Measurements from ENCODE around the gene PDE4B. TPM values are rescaled to one million over a fixed set of nuclear protein-coding genes. Genes with fewer than 3 reads are reported as not detected.

PDE4B gene
- polyA plus RNA-seq, 1 donor (not counting 4 experiments of a cell fraction or from before 2014, with no cell fraction given): 0.29 TPM

DNA sequence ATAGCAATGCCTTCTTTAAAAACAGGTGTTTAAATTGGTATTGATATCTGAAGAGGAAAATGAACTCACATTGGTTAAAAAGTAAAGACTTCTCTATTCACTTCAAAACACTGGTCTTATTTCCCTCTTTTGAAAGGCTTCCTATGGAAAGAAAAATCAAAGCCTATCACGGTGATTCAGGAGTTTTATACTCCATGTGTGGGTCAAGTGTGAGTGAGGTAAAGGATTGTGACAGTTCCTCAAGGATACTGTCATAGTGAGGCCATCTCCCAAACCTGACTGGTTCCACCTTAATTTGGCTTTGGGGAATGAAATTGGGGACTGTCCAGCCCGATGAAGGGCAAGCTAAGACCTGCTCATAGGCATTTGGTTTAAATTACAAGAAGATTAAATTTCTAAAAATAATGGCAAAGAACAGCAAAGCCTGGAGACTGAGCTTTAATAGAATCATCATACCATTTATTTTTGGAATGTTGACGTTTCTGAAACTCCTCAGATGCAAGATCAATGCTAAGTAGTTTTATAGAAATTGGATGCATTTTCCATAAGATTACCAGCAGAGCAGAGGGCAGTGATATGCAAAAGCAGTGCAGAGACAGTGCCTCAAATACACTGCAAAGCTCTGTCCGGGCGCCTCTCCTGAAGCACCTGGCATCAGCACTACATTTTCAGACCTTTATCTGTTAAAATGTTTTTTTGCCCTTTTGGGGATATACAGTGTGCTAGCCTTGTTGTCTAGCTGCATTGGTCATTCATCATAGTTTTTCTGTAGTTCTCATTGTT, 439.2 kb downstream of the PDE4B start:
- Histone ChIP-seq H3K36me3 (ENCODE audit: control insufficient read depth in 2 of 2, extremely low read depth in 1 of 2, insufficient read depth in 2 of 2, low read length in 2 of 2) (no peaks in the 10 kb centered on the region), H3K4me2 (ENCODE audit: control insufficient read depth, extremely low read depth, insufficient read depth, low read depth, low read length) (no peak overlapping the region), H4K20me1 (ENCODE audit: control insufficient read depth, extremely low read depth, insufficient read depth, low read length) (no peaks in the 10 kb centered on the region), H2AFZ (ENCODE audit: control insufficient read depth, low read length) (no peak overlapping the region), H3K4me1 (ENCODE audit: control insufficient read depth, extremely low read depth, insufficient read depth, low read length) (no peaks in the 10 kb centered on the region), H3K4me3 (ENCODE audit: control insufficient read depth in 2 of 3, extremely low read depth in 1 of 3, insufficient read depth in 2 of 3, low read depth in 1 of 3, low read length in 3 of 3) (no peak overlapping the region), H3K27ac (ENCODE audit: control insufficient read depth, insufficient read depth, low read length) (no peak overlapping the region), H3K27me3 (ENCODE audit: control insufficient read depth, extremely low read depth, insufficient read depth, low read length) (no peaks in the 10 kb centered on the region), H3K9me1 (ENCODE audit: control insufficient read depth, extremely low read depth, insufficient read depth, low read length) (no peaks in the 10 kb centered on the region), H3K9ac (ENCODE audit: control insufficient read depth, extremely low read depth, insufficient read depth, low read length) (no peak overlapping the region), H3K9me3 (ENCODE audit: control insufficient read depth, low read depth, low read length) (no peaks in the 10 kb centered on the region), H3K79me2 (ENCODE audit: control insufficient read depth, insufficient read depth, low read length) (no peaks in the 10 kb centered on the region)
- dilution Hi-C loops (cut with MboI; ENCODE audit: extremely low pct_ligation_motif_present, low sequenced_read_pairs): loop anchor here (25.0 kb wide), 1 partner anchor 245 kb away; no protein-coding TSS in a partner anchor
- DNase-seq (ENCODE audit: low read depth, low spot score) (no peak), FAIRE-seq (no peak)
- TF ChIP-seq, protein P1, sequence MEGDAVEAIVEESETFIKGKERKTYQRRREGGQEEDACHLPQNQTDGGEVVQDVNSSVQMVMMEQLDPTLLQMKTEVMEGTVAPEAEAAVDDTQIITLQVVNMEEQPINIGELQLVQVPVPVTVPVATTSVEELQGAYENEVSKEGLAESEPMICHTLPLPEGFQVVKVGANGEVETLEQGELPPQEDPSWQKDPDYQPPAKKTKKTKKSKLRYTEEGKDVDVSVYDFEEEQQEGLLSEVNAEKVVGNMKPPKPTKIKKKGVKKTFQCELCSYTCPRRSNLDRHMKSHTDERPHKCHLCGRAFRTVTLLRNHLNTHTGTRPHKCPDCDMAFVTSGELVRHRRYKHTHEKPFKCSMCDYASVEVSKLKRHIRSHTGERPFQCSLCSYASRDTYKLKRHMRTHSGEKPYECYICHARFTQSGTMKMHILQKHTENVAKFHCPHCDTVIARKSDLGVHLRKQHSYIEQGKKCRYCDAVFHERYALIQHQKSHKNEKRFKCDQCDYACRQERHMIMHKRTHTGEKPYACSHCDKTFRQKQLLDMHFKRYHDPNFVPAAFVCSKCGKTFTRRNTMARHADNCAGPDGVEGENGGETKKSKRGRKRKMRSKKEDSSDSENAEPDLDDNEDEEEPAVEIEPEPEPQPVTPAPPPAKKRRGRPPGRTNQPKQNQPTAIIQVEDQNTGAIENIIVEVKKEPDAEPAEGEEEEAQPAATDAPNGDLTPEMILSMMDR (optimal IDR thresholded peaks at IDR 0.05 in 1 of 3, IDR thresholded peaks at IDR 0.05 in 1 of 3, conservative IDR thresholded peaks at IDR 0.05 in 1 of 3; ENCODE audit: extremely low read depth in 1 of 3, insufficient read depth in 2 of 3, low read length in 3 of 3): no peak
- no peak for TF ChIP-seq EZH2 (IDR thresholded peaks at IDR 0.05; ENCODE audit: low read length)

GRCh38 chr1:66237042-66237441, 444.3 kb downstream of the PDE4B start:
- H3K9me1 ChIP-seq (ENCODE audit: control insufficient read depth, extremely low read depth, insufficient read depth, low read length): no peaks in the 10 kb centered on the region
- no peak overlapping the region for H2AFZ ChIP-seq (ENCODE audit: control insufficient read depth, low read length)
- DNase-seq (ENCODE audit: low read depth, low spot score) (no peak), FAIRE-seq (no peak)
- no peaks in the 10 kb centered on the region for H3K4me1 ChIP-seq (ENCODE audit: control insufficient read depth, extremely low read depth, insufficient read depth, low read length)
- no peaks in the 10 kb centered on the region for H3K79me2 ChIP-seq (ENCODE audit: control insufficient read depth, insufficient read depth, low read length)
- H3K9me3 ChIP-seq (ENCODE audit: control insufficient read depth, low read depth, low read length): no peaks in the 10 kb centered on the region
- no peak for TF ChIP-seq EZH2 (IDR thresholded peaks at IDR 0.05; ENCODE audit: low read length)
- TF ChIP-seq, protein P1 (optimal IDR thresholded peaks at IDR 0.05 in 1 of 3, IDR thresholded peaks at IDR 0.05 in 1 of 3, conservative IDR thresholded peaks at IDR 0.05 in 1 of 3; ENCODE audit: extremely low read depth in 1 of 3, insufficient read depth in 2 of 3, low read length in 3 of 3): no peak
- H3K4me2 ChIP-seq (ENCODE audit: control insufficient read depth, extremely low read depth, insufficient read depth, low read depth, low read length): no peak overlapping the region
- H3K36me3 ChIP-seq (ENCODE audit: control insufficient read depth in 2 of 2, extremely low read depth in 1 of 2, insufficient read depth in 2 of 2, low read length in 2 of 2): no peaks in the 10 kb centered on the region
- H4K20me1 ChIP-seq (ENCODE audit: control insufficient read depth, extremely low read depth, insufficient read depth, low read length): no peaks in the 10 kb centered on the region
- H3K27me3 ChIP-seq (ENCODE audit: control insufficient read depth, extremely low read depth, insufficient read depth, low read length): no peaks in the 10 kb centered on the region
- H3K9ac ChIP-seq (ENCODE audit: control insufficient read depth, extremely low read depth, insufficient read depth, low read length): no peak overlapping the region
- H3K4me3 ChIP-seq (ENCODE audit: control insufficient read depth in 2 of 3, extremely low read depth in 1 of 3, insufficient read depth in 2 of 3, low read depth in 1 of 3, low read length in 3 of 3): no peak overlapping the region
- H3K27ac ChIP-seq (ENCODE audit: control insufficient read depth, insufficient read depth, low read length): no peak overlapping the region
- dilution Hi-C loops (cut with MboI; ENCODE audit: extremely low pct_ligation_motif_present, low sequenced_read_pairs): loop anchor here (25.0 kb wide), 1 partner anchor 250 kb away; no protein-coding TSS in a partner anchor

All from keratinocyte (primary cell).